Gastrocnemius medialis (tissue), 4 donors: ENCODE data around the gene NEK6.

Experiments used
- CTCF ChIP-seq, 5 experiments: fragments of 450-650 bp in 3 of 5; fragments of 200-600 bp in 2 of 5; sonication (generic) in 2 of 5; IDR thresholded peaks in 4 of 5; conservative IDR thresholded peaks in 1 of 5; 1 replicate in 4 of 5; 2 replicates in 1 of 5; pipeline ENCODE4 v1.5.1; 2016 to 2019; ENCODE audit warnings: antibody characterized with exemption in 5 of 5, mild to moderate bottlenecking in 3 of 5, moderate library complexity in 3 of 5
- POLR2A ChIP-seq, 2 donors: fragments of 450-650 bp; IDR thresholded peaks; one replicate each; pipeline ENCODE4 v1.6.1; 2017; ENCODE audit warnings: antibody characterized with exemption in 2 of 2, mild to moderate bottlenecking in 2 of 2, moderate library complexity in 2 of 2

GRCh38 chr9:124256517-124257069, 1.2 kb upstream of the NEK6 start:
- no peak for TF ChIP-seq CTCF (IDR thresholded peaks at IDR 0.05 in 4 of 5, conservative IDR thresholded peaks at IDR 0.05 in 1 of 5)
- TF ChIP-seq POLR2A (IDR thresholded peaks at IDR 0.05) = no peak
